HEK293 (cell line): ENCODE data around the gene ACAP1.
A peak's percentile ranks its signal among the peaks of the same experiment; 100 is the strongest.

Experiments
- GLI2 ChIP-seq: fragments of 450-650 bp; formaldehyde crosslinking; IDR thresholded peaks from 2 replicates; pipeline ENCODE4; 2017; ENCODE audit warnings: missing biosample characterization, missing genetic modification characterization, low read depth, borderline replicate concordance
- HOXC10 ChIP-seq: sonication (generic); formaldehyde crosslinking; IDR thresholded peaks from 2 replicates; pipeline ENCODE4 v1.8.1; 2023; ENCODE audit warnings: mild to moderate bottlenecking, missing genetic modification reagents
- PRDM6 ChIP-seq: fragments of 450-650 bp; formaldehyde crosslinking; IDR thresholded peaks from 2 replicates; pipeline ENCODE4 v1.5.1; 2017; ENCODE audit warnings: missing biosample characterization, missing genetic modification characterization
- SALL2 ChIP-seq: fragments of 450-650 bp; formaldehyde crosslinking; IDR thresholded peaks from 2 replicates; pipeline ENCODE4 v1.5.0; 2017; ENCODE audit warnings: missing biosample characterization, mild to moderate bottlenecking, missing genetic modification characterization, borderline replicate concordance
- YY2 ChIP-seq: fragments of 450-650 bp; formaldehyde crosslinking; IDR thresholded peaks from 2 replicates; pipeline ENCODE4 v1.5.1; 2016; ENCODE audit warnings: missing biosample characterization, missing genetic modification characterization
- ZBTB1 ChIP-seq: fragments of 450-650 bp; formaldehyde crosslinking; IDR thresholded peaks from 2 replicates; pipeline ENCODE4 v1.5.1; 2016; ENCODE audit warnings: missing biosample characterization, missing genetic modification characterization
- ZBTB11 ChIP-seq: fragments of 450-650 bp; formaldehyde crosslinking; conservative IDR thresholded peaks from 2 replicates; pipeline ENCODE4 v1.5.1; 2016; ENCODE audit warnings: low read depth, missing biosample characterization, missing genetic modification characterization
- ZBTB49 ChIP-seq: fragments of 450-650 bp; formaldehyde crosslinking; IDR thresholded peaks from 2 replicates; pipeline ENCODE4 v1.5.1; 2016; ENCODE audit warnings: missing biosample characterization, missing genetic modification characterization, low read depth
- ZBTB8A ChIP-seq: fragments of 450-650 bp; formaldehyde crosslinking; IDR thresholded peaks from 2 replicates; pipeline ENCODE4 v1.5.1; 2016; ENCODE audit warnings: missing biosample characterization, missing genetic modification characterization
- ZFHX2 ChIP-seq: fragments of 450-650 bp; formaldehyde crosslinking; conservative IDR thresholded peaks from 2 replicates; pipeline ENCODE4 v1.5.1; 2016; ENCODE audit warnings: missing biosample characterization, missing genetic modification characterization
- ZNF138 ChIP-seq: fragments of 450-650 bp; formaldehyde crosslinking; IDR thresholded peaks from 2 replicates; pipeline ENCODE4 v1.5.1; 2016; ENCODE audit warnings: missing biosample characterization, missing genetic modification characterization, borderline replicate concordance
- ZNF184 ChIP-seq: fragments of 450-650 bp; IDR thresholded peaks from 2 replicates; pipeline ENCODE4 v1.5.1; 2018; ENCODE audit warnings: missing biosample characterization, mild to moderate bottlenecking, missing genetic modification characterization
- ZNF19 ChIP-seq: fragments of 450-650 bp; formaldehyde crosslinking; IDR thresholded peaks from 2 replicates; pipeline ENCODE4; 2016; ENCODE audit warnings: missing biosample characterization, missing genetic modification characterization, low read depth
- ZNF211 ChIP-seq: fragments of 450-650 bp; formaldehyde crosslinking; IDR thresholded peaks from 2 replicates; pipeline ENCODE4 v1.5.1; 2016; ENCODE audit warnings: low read depth, missing biosample characterization, missing genetic modification characterization
- ZNF221 ChIP-seq: fragments of 450-650 bp; formaldehyde crosslinking; IDR thresholded peaks from 2 replicates; pipeline ENCODE4 v1.5.1; 2017; ENCODE audit warnings: missing biosample characterization, missing genetic modification characterization, borderline replicate concordance
- ZNF223 ChIP-seq: fragments of 450-650 bp; formaldehyde crosslinking; IDR thresholded peaks from 2 replicates; pipeline ENCODE4 v1.5.1; 2016; ENCODE audit warnings: missing biosample characterization, missing genetic modification characterization
- ZNF23 ChIP-seq: fragments of 450-650 bp; formaldehyde crosslinking; IDR thresholded peaks from 2 replicates; pipeline ENCODE4 v1.5.1; 2016; ENCODE audit warnings: missing biosample characterization, missing genetic modification characterization, borderline replicate concordance
- ZNF266 ChIP-seq: fragments of 450-650 bp; formaldehyde crosslinking; IDR thresholded peaks from 2 replicates; pipeline ENCODE4 v1.5.1; 2016; ENCODE audit warnings: missing biosample characterization, missing genetic modification characterization, low read depth
- ZNF354C ChIP-seq: fragments of 450-650 bp; formaldehyde crosslinking; IDR thresholded peaks from 2 replicates; pipeline ENCODE4 v1.5.1; 2016; ENCODE audit warnings: missing biosample characterization, missing genetic modification characterization, low read depth, borderline replicate concordance
- ZNF37A ChIP-seq: fragments of 450-650 bp; IDR thresholded peaks from 2 replicates; pipeline ENCODE4 v1.5.1; 2018; ENCODE audit warnings: missing biosample characterization, missing genetic modification characterization
- ZNF404 ChIP-seq: fragments of 450-650 bp; formaldehyde crosslinking; IDR thresholded peaks from 2 replicates; pipeline ENCODE4 v1.5.1; 2017; ENCODE audit warnings: missing biosample characterization, missing genetic modification characterization
- ZNF416 ChIP-seq: fragments of 450-650 bp; formaldehyde crosslinking; IDR thresholded peaks from 2 replicates; pipeline ENCODE4 v1.5.1; 2016; ENCODE audit warnings: missing biosample characterization, missing genetic modification characterization
- ZNF449 ChIP-seq: fragments of 450-650 bp; formaldehyde crosslinking; IDR thresholded peaks from 2 replicates; pipeline ENCODE4 v1.5.1; 2017; ENCODE audit warnings: missing biosample characterization, mild to moderate bottlenecking, missing genetic modification characterization, moderate library complexity
- ZNF473 ChIP-seq: fragments of 450-650 bp; formaldehyde crosslinking; IDR thresholded peaks from 2 replicates; pipeline ENCODE4 v1.5.1; 2017; ENCODE audit warnings: missing biosample characterization, missing genetic modification characterization
- ZNF510 ChIP-seq: fragments of 450-650 bp; formaldehyde crosslinking; IDR thresholded peaks from 2 replicates; pipeline ENCODE4 v1.5.1; 2018; ENCODE audit warnings: mild to moderate bottlenecking, missing genetic modification characterization, missing biosample characterization; ENCODE audit not compliant: insufficient replicate concordance
- ZNF514 ChIP-seq: fragments of 450-650 bp; formaldehyde crosslinking; IDR thresholded peaks from 2 replicates; pipeline ENCODE4 v1.5.1; 2016; ENCODE audit warnings: missing biosample characterization, missing genetic modification characterization
- ZNF544 ChIP-seq: fragments of 450-650 bp; formaldehyde crosslinking; IDR thresholded peaks from 2 replicates; pipeline ENCODE4 v1.5.0; 2017; ENCODE audit warnings: missing biosample characterization, missing genetic modification characterization
- ZNF561 ChIP-seq: fragments of 450-650 bp; IDR thresholded peaks from 2 replicates; pipeline ENCODE4 v1.5.1; 2018; ENCODE audit warnings: missing biosample characterization, missing genetic modification characterization, borderline replicate concordance
- ZNF585B ChIP-seq: fragments of 450-650 bp; formaldehyde crosslinking; IDR thresholded peaks from 2 replicates; pipeline ENCODE4 v1.5.1; 2016; ENCODE audit warnings: missing biosample characterization, missing genetic modification characterization
- ZNF664 ChIP-seq: fragments of 450-650 bp; formaldehyde crosslinking; IDR thresholded peaks from 2 replicates; pipeline ENCODE4 v1.5.1; 2016; ENCODE audit warnings: missing biosample characterization, missing genetic modification characterization
- ZNF677 ChIP-seq: fragments of 450-650 bp; IDR thresholded peaks from 2 replicates; pipeline ENCODE4 v1.5.0; 2018; ENCODE audit warnings: missing biosample characterization, mild to moderate bottlenecking, missing genetic modification characterization, moderate library complexity
- ZNF707 ChIP-seq: fragments of 450-650 bp; formaldehyde crosslinking; IDR thresholded peaks from 2 replicates; pipeline ENCODE4 v1.5.1; 2016; ENCODE audit warnings: missing biosample characterization, missing genetic modification characterization
- ZNF768 ChIP-seq: fragments of 450-650 bp; formaldehyde crosslinking; IDR thresholded peaks from 2 replicates; pipeline ENCODE4 v1.5.1; 2018; ENCODE audit warnings: missing biosample characterization, mild to moderate bottlenecking, missing genetic modification characterization

Gene ACAP1

GRCh38 chr17:7329374-7329996 lies 6.8 kb upstream of the ACAP1 start (continued):
- no peak for TF ChIP-seq ZBTB49 (tag by site-specific recombination)
- no peak for TF ChIP-seq ZNF404 (tag by site-specific recombination)
- TF ChIP-seq ZNF184 (tag by site-specific recombination), result no peak
- no peak for TF ChIP-seq ZNF138
- 0 out of 2 replicates have a peak, but pooled peaks have one; percentile 9 for TF ChIP-seq ZNF266
- no peak for TF ChIP-seq ZNF23
- peak; percentile 25; the same call in 1 of the 2 replicates for TF ChIP-seq ZNF449 (tag by site-specific recombination)
- no peak for TF ChIP-seq ZNF514 (tag by site-specific recombination)
- TF ChIP-seq ZNF473 (tag by site-specific recombination), result no peak
- no peak for TF ChIP-seq ZNF223
- no peak; the same call in 1 of the 2 replicates for TF ChIP-seq YY2 (tag by site-specific recombination)
- TF ChIP-seq ZBTB11 (tag by site-specific recombination), result no peak; the same call in 1 of the 2 replicates
- no peak for TF ChIP-seq ZNF510 (tag by site-specific recombination)
- no peak for TF ChIP-seq ZNF561 (tag by site-specific recombination)
- no peak for TF ChIP-seq ZNF768 (tag by site-specific recombination)
- no peak for TF ChIP-seq SALL2
- TF ChIP-seq ZNF37A (tag by site-specific recombination), result no peak
- TF ChIP-seq ZNF707 (tag by site-specific recombination), result no peak
- no peak for TF ChIP-seq ZNF354C (tag by site-specific recombination)
- no peak for TF ChIP-seq HOXC10 (CRISPR knock-in tag)
- no peak; the same call in 1 of the 2 replicates for TF ChIP-seq ZFHX2 (tag by site-specific recombination)
- TF ChIP-seq ZNF585B, result no peak
- TF ChIP-seq ZNF544 (tag by site-specific recombination), result no peak
- TF ChIP-seq GLI2 (tag by site-specific recombination), result no peak
- TF ChIP-seq ZBTB1 (tag by site-specific recombination), result no peak
- no peak for TF ChIP-seq ZNF211
- TF ChIP-seq ZBTB8A, result peak; percentile 89
- no peak for TF ChIP-seq ZNF19 (tag by site-specific recombination)
- TF ChIP-seq ZNF664 (tag by site-specific recombination), result no peak
- TF ChIP-seq ZNF221 (tag by site-specific recombination), result no peak
- no peak for TF ChIP-seq PRDM6 (tag by site-specific recombination)
- no peak for TF ChIP-seq ZNF416 (tag by site-specific recombination)
- no peak for TF ChIP-seq ZNF677 (tag by site-specific recombination)
